ENCODE data around the gene OTUD6A. TPM values are rescaled to one million over a fixed set of nuclear protein-coding genes. Genes with fewer than 3 reads are reported as not detected.

OTUD6A gene
- total and polyA plus RNA-seq, 8 donors, result not detected

DNA sequence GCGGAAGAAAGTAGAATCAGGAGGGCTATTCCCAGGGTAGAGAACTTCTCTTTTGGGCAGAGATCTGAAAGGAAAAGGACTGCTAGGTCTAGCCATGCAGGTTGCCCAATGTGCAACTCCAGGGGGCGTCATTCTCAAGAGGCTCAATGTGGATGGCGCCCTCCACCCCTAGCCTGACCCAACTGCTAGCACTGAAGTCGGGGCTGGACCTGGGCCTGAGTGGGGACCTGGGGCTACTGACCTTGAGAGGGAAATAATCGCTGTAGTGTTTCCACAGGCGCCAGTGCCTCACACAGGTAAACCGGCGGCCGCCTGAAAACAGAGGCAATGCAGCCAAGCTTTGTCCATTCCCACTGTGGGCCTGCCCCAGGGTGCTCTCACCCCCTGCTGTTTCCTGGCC lies 18.6 kb upstream of the OTUD6A start:
- TF ChIP-seq POLR2A (IDR thresholded peaks at IDR 0.05) (no peak), POLR2AphosphoS5 (IDR thresholded peaks at IDR 0.05) (no peak), EP300 (IDR thresholded peaks at IDR 0.05) (no peak)
- TF ChIP-seq, protein P1, sequence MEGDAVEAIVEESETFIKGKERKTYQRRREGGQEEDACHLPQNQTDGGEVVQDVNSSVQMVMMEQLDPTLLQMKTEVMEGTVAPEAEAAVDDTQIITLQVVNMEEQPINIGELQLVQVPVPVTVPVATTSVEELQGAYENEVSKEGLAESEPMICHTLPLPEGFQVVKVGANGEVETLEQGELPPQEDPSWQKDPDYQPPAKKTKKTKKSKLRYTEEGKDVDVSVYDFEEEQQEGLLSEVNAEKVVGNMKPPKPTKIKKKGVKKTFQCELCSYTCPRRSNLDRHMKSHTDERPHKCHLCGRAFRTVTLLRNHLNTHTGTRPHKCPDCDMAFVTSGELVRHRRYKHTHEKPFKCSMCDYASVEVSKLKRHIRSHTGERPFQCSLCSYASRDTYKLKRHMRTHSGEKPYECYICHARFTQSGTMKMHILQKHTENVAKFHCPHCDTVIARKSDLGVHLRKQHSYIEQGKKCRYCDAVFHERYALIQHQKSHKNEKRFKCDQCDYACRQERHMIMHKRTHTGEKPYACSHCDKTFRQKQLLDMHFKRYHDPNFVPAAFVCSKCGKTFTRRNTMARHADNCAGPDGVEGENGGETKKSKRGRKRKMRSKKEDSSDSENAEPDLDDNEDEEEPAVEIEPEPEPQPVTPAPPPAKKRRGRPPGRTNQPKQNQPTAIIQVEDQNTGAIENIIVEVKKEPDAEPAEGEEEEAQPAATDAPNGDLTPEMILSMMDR (IDR thresholded peaks at IDR 0.05), result no peak
- intact Hi-C loops (cut with DNase I; ENCODE audit: low total_unique reads), result no loop called here
- no peak for DNase-seq
- 84 to 96% (median 89%) methylated on average over 8 to 9 of the region's 9 CpGs for WGBS, 5 donors
- Histone ChIP-seq H3K27me3 (no peaks in the 10 kb centered on the region), H3K4me1 (no peaks in the 10 kb centered on the region), H3K36me3 (no peaks in the 10 kb centered on the region), H3K4me3 (no peak overlapping the region), H3K9me3 (peaks cover 0 to 7% (median 0%) of the 10 kb centered on the region in 4 donors), H3K27ac (no peak overlapping the region)

- no peak overlapping the region for H3K4me3 ChIP-seq
- no peaks in the 10 kb centered on the region for H3K4me1 ChIP-seq
- DNase-seq, result no peak
- peaks cover 0 to 7% (median 0%) of the 10 kb centered on the region in 4 donors for H3K9me3 ChIP-seq
- no peaks in the 10 kb centered on the region for H3K27me3 ChIP-seq
- intact Hi-C loops (cut with DNase I; ENCODE audit: low total_unique reads), result no loop called here
- WGBS, 5 donors, result 67 to 89% (median 79%) methylated on average over 4 of the region's 4 CpGs
- H3K27ac ChIP-seq, result no peak overlapping the region
- H3K36me3 ChIP-seq, result no peaks in the 10 kb centered on the region
- TF ChIP-seq EP300 (IDR thresholded peaks at IDR 0.05) (no peak), POLR2AphosphoS5 (IDR thresholded peaks at IDR 0.05) (no peak), POLR2A (IDR thresholded peaks at IDR 0.05) (no peak)
- TF ChIP-seq, protein P1 (IDR thresholded peaks at IDR 0.05), result no peak
These were observed 17.6 kb upstream of the OTUD6A start for GRCh38 chrX:70044541-70045245.

DNA sequence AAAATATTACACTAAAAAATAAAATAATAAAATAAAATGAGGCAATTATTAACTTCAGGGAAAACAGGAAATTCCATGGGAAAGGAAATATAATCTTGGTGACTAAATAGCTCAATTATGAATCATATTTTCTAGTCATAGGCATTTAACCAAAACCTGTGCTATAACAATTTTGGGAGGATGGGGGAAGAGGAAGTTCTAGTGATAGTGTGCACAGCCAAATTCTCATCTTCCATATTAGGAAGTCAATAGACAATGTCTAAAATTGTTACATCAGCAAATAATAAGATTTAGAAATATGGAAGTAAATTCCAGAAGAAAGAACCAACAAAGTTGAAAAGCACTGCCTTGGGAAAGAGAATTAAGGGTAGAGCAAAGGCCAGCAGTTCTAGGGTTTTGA lies 15.3 kb upstream of the OTUD6A start:
- Histone ChIP-seq H3K27ac (no peak overlapping the region), H3K36me3 (no peaks in the 10 kb centered on the region), H3K4me1 (no peaks in the 10 kb centered on the region), H3K27me3 (no peaks in the 10 kb centered on the region), H3K4me3 (no peak overlapping the region), H3K9me3 (peaks cover 0 to 7% (median 0%) of the 10 kb centered on the region in 4 donors)
- no peak for DNase-seq
- intact Hi-C loops (cut with DNase I; ENCODE audit: low total_unique reads), result no loop called here
- no peak for TF ChIP-seq EP300 (IDR thresholded peaks at IDR 0.05)
- TF ChIP-seq, protein P1 (IDR thresholded peaks at IDR 0.05), result no peak
- TF ChIP-seq POLR2A (IDR thresholded peaks at IDR 0.05), result no peak
- TF ChIP-seq POLR2AphosphoS5 (IDR thresholded peaks at IDR 0.05), result no peak

DNA sequence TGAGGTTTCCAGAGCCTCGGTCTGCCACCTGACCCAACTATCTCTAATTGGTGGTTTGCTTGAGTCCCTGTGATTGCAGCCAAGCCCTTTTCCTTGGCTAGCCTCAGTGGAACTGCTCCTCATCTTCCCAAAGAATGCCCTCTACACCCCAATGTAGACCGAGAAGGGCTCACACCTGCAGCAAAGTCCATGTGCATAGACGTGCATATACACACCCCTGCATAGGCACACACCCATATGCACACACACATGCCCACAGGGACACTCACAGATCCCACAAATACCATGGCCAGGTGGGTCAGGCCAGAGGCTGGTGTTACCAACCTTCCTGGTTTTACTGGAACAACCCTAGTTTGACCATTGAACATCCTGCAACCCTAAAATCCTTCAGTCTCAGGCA lies 12.9 kb upstream of the OTUD6A start:
- intact Hi-C loops (cut with DNase I; ENCODE audit: low total_unique reads), result no loop called here
- peaks cover 0 to 7% (median 0%) of the 10 kb centered on the region in 4 donors for H3K9me3 ChIP-seq
- H3K36me3 ChIP-seq, result no peaks in the 10 kb centered on the region
- no peak overlapping the region for H3K4me3 ChIP-seq
- H3K4me1 ChIP-seq, result no peaks in the 10 kb centered on the region
- no peak overlapping the region for H3K27ac ChIP-seq
- 71 to 88% (median 86%) methylated on average over 3 of the region's 3 CpGs for WGBS, 5 donors
- H3K27me3 ChIP-seq, result peaks cover 0 to 10% (median 0%) of the 10 kb centered on the region in 3 donors
- DNase-seq, result no peak
- TF ChIP-seq POLR2AphosphoS5 (IDR thresholded peaks at IDR 0.05) (no peak), POLR2A (IDR thresholded peaks at IDR 0.05) (no peak), EP300 (IDR thresholded peaks at IDR 0.05) (no peak)
- TF ChIP-seq, protein P1 (IDR thresholded peaks at IDR 0.05), result no peak

All from stomach (tissue), 9 donors.